Kidney epithelial cell (primary cell): ENCODE measurements around the gene SPCS3. TPM values are rescaled to one million over a fixed set of nuclear protein-coding genes. Genes with fewer than 3 reads are reported as not detected.

Source experiments
- DNase-seq: peaks from one replicate; pipeline ENCODE4 v3.0.0-alpha.2; 2010; ENCODE audit warnings: low read depth
- H3K27me3 ChIP-seq: 2 replicates; pipeline ENCODE4 v1.6.0; 2011; ENCODE audit warnings: low read length; ENCODE audit not compliant: control insufficient read depth, insufficient read depth
- H3K36me3 ChIP-seq: 2 replicates; pipeline ENCODE4 v1.5.1; 2011; ENCODE audit warnings: low read length; ENCODE audit not compliant: control insufficient read depth, insufficient read depth
- H3K4me3 ChIP-seq: 2 replicates; pipeline ENCODE4 v1.5.1; 2011; ENCODE audit warnings: low read depth, mild to moderate bottlenecking, control low read depth, low read length
- total RNA-seq: library from RNA; depleted of rRNA; stranded (reverse); fragments of >200 nt; gene quantifications from 2 replicates; pipeline ENCODE4 v1.2.3, GENCODE V29; 2015
- TF ChIP-seq, protein P1 (sequence below): IDR thresholded peaks from 2 replicates; pipeline ENCODE4 v1.5.1; 2011; ENCODE audit warnings: mild to moderate bottlenecking, moderate library complexity, low read length, control low read depth, inconsistent platforms; ENCODE audit not compliant: insufficient read depth, poor library complexity, severe bottlenecking

Gene SPCS3
- total RNA-seq, 1 donor from 2014 or later = 117 TPM

DNA sequence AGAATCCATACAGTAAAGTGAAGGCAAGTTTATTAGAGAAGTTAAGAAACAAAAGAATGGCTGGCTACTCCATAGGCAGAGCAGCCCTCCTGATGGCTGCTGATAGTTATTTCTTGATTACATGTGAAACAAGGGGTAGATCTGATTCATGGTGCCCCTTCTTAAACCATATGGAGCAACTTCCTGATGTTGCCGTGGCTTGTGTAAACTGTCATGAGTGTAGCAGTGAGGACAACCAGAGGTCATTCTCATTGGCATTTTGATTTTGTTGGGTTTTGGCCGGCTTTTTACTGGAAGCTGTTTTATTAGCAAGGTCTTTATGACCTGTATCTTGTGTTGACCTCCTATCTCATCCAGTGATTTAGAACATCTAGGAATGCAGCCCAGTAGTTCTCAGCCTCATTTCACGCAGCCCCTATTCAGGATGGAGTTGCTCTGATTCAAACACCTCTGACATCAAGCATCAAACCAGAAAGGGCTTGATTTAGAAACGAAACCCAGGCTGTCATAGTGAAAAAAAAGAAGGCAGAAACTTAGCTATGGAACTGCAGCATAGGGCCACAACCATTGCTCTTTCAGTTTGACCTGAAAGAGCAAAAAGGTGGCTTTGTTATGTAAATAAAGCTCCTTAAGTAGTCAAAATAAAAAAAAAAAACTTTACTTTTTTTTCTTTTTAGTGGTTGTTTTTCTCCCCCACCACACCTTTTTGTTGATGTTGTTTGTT, 37.8 kb downstream of the SPCS3 start:
- no peak overlapping the region for H3K4me3 ChIP-seq
- TF ChIP-seq, protein P1, sequence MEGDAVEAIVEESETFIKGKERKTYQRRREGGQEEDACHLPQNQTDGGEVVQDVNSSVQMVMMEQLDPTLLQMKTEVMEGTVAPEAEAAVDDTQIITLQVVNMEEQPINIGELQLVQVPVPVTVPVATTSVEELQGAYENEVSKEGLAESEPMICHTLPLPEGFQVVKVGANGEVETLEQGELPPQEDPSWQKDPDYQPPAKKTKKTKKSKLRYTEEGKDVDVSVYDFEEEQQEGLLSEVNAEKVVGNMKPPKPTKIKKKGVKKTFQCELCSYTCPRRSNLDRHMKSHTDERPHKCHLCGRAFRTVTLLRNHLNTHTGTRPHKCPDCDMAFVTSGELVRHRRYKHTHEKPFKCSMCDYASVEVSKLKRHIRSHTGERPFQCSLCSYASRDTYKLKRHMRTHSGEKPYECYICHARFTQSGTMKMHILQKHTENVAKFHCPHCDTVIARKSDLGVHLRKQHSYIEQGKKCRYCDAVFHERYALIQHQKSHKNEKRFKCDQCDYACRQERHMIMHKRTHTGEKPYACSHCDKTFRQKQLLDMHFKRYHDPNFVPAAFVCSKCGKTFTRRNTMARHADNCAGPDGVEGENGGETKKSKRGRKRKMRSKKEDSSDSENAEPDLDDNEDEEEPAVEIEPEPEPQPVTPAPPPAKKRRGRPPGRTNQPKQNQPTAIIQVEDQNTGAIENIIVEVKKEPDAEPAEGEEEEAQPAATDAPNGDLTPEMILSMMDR = no peak
- no peaks in the 10 kb centered on the region for H3K27me3 ChIP-seq
- DNase-seq = no peak
- no peaks in the 10 kb centered on the region for H3K36me3 ChIP-seq

DNA sequence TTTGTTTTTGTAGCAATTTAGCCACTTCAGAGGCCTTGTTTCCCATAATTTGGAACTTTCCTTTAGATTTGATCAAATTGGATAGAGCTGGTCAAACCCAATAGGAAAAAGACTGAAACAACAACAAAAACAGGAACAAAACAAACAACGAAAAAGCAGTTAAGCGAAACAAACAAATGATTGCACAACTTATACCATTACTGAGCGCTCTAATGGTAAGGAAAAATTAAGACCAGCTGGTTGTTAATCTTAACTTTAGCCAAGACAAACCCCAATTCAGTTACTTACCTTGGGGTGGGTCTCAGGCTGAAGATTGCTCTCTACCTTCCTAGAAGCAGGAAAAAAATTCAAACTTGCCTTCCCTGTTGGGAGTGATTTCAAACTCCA, 38.3 kb downstream of the SPCS3 start:
- no peak overlapping the region for H3K4me3 ChIP-seq
- TF ChIP-seq, protein P1 = no peak

DNA sequence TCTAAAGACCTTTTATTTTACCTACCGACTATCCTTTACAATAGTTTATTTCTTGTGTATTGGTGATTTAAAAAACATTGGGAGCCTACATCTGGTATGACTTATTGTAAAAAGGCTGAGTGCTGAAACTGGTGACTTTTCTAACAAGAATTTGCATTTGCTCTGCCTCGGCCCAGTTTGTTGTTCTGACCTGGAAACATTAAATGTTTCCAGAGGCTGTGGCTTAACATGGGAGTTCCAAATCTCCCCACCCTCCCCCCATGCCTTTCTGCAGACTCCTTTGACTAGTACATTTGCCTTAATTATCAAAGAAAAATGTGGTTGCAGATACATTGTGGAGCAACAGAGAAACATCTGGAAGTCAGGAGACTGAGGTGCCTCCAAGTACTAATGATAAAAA, 39.8 kb downstream of the SPCS3 start:
- Histone ChIP-seq H3K36me3 (no peaks in the 10 kb centered on the region), H3K27me3 (no peaks in the 10 kb centered on the region), H3K4me3 (no peak overlapping the region)
- no peak for DNase-seq
- TF ChIP-seq, protein P1 = no peak

More for the DNA sequence above, 38.3 kb downstream of the SPCS3 start:
- Histone ChIP-seq H3K27me3 (no peaks in the 10 kb centered on the region), H3K36me3 (no peaks in the 10 kb centered on the region)
- DNase-seq = no peak

DNA sequence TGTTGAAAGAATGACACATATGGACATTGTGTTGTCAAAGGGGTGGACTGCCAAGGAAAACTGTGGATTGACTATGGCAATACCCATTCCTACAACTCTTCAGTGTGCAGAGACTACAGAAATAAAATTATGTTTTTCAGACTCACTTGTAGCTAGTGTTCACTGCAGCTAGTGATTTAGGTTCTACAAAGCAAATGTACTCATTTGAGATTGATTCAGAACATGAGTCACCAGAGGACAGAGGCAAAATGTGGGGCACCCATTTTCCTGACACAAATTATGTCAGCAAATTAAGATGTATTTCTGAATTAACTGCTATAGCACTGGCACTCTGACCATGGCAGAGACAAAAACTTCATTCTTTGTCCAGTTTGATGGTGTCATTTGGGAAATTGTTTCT, 40.7 kb downstream of the SPCS3 start:
- no peaks in the 10 kb centered on the region for H3K36me3 ChIP-seq
- TF ChIP-seq, protein P1 = no peak
- no peak overlapping the region for H3K4me3 ChIP-seq
- H3K27me3 ChIP-seq = no peaks in the 10 kb centered on the region
- DNase-seq = no peak

DNA sequence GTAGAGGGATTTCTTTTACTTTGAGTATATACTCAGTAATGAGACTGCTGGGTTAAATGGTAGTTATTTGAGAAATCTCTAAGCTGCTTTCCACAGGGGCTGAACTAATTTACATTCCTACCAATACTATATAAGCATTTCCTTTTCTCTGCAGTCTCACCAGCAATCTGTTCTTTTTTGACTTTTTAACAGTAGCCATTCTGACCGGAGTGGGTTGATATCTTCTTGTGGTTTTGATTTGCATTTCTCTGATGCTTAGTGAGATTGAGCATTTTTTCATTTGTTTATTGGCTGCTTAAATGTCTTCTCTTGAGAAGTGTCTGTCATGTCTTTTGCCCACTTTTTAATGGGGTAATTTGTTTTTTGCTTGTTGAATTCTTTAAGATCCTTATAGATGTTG, 43.3 kb downstream of the SPCS3 start:
- Histone ChIP-seq H3K27me3 (no peaks in the 10 kb centered on the region), H3K36me3 (no peaks in the 10 kb centered on the region), H3K4me3 (no peak overlapping the region)
- DNase-seq = no peak
- TF ChIP-seq, protein P1 = no peak
